GF-D8 (cell line): ENCODE measurements around the gene KCNJ10.
"Not testable (repeated sequence)": the region's sequence is repeated elsewhere in the genome, so short reads cannot be mapped to it uniquely, and the experiment has no call there.

ENCODE experiments used
- DNase-seq: peaks from one replicate; lab custom pipeline; 2025; lab: John Stamatoyannopoulos, UW

Gene KCNJ10

DNA sequence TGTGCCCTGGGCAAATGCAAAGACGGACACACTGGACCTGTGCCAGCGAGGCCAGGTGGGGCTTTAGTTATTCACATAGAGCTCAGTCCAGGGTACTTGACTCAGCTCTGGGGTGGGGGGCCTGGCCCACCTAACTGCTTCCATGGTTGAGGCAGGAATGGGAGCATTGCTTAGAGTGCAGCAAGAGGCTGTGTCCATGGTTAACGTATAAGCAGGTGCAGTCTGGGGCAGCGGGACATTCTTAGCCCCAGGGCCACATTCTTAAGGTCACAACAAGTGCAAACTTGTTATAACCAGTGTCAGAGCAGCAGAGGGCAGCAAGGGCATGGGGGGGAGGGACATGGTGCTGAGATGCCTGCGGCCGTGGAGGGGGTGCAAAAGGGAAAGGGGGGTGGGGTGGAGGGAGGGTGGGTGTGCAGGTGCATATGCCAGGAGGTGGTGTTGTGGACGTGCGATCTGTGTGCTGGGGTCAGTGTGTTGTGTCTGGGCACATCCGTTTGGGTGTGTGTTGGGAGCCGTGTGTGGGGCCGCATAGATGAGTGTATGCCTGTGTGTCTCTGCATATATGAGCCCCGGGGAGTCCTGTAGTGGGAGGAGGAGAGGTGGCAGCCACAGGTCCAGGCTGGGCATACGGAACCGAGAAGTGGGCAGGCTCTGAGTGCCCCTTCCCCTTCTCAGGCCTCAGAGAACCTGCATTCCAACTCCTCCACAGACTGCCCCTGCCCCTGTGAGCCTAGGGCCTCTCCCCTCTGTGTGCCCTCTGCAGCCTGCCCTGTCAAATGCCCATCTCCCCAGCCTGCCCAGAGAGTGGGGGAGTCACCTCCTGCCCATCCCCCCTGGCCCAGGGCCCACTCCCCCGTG is 8.4 kb downstream of the KCNJ10 start:
- no peak for DNase-seq

DNA sequence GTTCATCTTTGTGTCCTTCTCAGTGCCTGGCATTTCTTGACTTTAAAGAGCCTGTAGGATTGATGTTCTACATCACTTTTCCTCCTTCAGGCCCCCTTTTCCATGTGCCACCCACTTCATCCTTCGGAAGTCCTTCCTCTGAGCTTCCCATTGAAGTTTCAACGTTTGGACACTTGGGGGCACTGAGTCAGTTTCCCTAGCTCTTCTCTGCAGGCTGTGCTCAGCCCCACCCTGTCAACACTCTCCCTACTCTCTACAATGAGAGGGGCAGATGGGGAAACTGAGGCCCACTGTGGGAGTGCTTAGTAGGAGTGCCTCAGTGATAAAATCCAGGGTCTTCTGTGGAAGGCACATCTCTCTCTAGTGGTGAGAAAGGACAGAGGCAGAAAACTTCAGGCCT is 11.9 kb downstream of the KCNJ10 start:
- no peak for DNase-seq

DNA sequence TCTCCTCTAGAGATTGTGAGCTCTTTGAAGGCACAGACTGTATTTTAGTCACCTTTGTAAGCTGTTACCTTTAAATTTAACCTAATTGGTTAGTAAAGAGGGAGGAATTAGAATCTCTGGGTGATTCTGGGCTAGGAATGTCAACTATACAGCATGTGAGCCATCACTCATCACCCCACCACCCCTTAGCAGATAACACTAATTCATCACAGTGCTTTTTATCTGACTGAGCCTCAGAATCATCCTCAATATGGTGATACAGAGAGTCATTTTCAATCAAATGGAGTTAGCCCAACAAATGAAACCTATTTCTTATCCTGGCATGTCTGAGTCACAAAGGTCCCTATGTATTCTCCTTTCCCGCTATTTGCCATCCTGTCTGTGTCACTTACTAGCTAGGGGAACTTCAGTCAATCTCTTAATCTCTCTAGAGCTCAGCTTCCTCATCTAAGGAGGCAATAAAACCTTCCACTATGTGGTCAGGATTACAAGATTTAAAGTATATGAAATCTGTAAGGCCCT is 13.3 kb downstream of the KCNJ10 start:
- DNase-seq: no peak

DNA sequence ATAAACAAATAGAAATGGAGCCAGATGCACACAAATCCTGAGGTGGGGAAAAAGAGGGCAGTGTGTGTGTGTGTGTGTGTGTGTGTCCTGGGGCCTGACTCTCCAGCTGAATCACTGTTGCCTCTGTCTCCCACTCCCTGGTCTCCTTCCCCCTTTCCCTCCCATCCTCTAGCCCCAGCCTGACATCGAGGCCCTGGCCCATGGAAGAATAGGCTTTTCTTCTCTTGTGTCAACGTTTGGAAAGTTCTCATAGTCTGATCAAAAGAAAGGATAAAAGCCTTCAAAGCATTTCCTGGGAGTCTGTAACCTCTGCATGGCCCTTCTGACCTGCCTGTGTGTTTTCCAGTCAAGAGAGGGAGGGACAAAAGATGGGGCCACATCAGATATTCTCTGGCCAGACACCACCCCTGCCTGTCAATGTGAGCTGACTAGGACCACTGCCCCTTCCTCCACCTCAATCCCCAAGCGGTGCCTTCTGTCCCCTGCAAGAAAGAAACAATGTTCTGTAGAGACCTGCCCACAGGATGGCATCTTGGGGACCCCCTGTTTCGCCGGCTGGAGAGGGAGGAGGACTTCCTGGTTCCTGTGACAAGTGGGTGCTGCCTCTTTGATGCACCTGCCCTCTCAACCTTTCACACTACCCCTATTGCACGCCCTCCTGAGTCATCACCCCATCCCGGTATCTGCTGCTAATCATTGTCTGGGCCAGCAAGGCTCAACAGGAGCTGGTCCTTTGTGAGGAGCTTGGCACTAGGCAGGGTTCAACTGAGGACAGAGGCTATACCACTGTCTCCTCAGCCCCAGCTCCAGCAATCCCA is 16.2 kb downstream of the KCNJ10 start:
- DNase-seq: no peak

DNA sequence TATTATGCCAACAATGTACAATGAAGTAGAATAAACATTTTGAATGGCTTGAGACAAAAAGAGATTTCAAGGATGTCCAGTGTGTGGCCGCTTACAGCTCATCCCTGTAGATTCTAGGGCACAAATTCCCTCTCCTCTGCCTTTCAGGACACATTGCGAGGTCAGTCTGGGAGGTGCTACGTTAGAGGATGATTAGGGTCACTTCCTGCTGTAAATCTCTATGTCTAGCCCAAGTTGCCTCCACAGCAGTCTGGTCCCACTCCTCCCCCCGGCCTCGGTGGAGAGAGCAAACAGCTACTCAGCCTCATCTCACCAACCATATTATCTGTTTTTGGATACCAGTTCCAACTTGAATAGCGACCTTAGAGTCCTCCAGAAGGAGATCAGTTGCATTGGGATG is 17.0 kb downstream of the KCNJ10 start:
- no peak for DNase-seq

DNA sequence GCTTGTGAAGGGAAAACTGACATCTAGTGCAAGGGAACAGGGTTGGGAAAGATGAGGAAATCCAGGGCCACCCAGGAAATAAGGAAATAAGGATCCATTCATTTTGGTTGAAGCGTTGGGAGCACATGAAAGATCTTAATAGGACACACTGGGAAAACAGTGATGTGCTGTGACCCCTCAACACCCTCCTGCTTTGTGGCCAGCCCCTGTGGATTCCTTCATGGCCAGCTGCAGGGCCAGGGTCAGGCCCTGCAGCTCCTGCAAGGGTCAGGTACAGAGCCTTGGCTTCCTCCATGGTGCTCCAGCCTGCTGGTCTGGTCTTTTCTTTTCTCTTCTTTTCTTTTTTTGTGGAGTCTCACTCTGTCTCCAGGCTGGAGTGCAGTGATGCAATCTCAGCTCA is 19.3 kb downstream of the KCNJ10 start:
- DNase-seq: no peak

DNA sequence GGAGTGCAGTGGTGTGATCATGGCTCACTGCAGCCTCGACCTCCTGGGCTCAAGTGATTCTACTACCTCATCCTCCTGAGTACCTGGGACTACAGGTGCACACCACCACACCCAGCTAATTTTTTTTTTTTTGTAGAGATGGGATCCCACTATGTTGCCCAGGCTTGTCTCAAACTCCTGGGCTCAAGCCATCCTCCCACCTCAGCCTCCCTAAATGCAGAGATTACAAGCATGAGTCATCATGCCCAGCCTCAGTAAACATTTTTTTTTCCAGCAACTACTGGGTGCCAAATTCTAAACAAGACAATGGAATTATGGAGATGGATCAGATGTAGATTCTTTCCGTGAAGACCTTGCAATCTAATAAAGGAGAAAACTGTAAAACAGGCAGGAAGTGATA is 19.8 kb downstream of the KCNJ10 start:
- not testable (repeated sequence) for DNase-seq

DNA sequence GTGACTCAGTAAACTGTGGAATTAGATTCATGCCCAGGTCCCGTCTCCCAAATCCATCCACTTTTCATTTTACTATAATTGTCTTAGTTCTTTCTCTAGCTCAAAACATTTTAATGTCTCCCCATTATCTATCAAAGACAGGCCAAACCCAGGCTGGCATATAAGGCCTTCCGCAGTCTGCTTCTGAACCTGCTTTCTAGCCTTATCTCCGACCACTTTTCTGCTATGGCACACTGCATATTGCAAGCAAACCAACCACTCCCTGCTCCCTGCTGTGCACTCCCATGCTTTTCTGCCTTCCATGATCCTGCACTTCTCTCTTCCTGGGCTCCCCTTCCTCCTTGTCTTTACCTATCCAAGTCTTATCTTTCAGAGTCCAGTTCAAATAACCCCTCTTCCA is 20.9 kb downstream of the KCNJ10 start:
- DNase-seq: no peak

DNA sequence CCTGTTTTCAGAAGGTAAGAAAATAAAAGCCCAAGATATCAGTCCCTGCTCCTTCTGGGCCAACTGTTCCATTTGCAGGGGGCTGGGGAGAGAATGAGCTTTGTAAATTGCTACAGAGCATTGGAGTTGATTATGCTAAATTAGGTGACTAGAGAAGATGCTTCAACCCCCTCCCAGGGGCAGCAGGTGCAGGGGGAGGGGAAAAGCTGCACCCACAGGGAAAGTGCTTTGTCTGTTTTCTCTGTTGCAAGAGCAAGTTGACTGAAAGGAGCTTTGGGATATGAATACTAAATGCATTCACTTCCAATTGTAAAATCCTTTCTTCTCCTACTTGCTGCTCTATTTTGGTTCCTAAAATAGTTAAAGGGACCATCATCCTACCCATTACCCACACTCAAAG is 21.6 kb downstream of the KCNJ10 start:
- no peak for DNase-seq

DNA sequence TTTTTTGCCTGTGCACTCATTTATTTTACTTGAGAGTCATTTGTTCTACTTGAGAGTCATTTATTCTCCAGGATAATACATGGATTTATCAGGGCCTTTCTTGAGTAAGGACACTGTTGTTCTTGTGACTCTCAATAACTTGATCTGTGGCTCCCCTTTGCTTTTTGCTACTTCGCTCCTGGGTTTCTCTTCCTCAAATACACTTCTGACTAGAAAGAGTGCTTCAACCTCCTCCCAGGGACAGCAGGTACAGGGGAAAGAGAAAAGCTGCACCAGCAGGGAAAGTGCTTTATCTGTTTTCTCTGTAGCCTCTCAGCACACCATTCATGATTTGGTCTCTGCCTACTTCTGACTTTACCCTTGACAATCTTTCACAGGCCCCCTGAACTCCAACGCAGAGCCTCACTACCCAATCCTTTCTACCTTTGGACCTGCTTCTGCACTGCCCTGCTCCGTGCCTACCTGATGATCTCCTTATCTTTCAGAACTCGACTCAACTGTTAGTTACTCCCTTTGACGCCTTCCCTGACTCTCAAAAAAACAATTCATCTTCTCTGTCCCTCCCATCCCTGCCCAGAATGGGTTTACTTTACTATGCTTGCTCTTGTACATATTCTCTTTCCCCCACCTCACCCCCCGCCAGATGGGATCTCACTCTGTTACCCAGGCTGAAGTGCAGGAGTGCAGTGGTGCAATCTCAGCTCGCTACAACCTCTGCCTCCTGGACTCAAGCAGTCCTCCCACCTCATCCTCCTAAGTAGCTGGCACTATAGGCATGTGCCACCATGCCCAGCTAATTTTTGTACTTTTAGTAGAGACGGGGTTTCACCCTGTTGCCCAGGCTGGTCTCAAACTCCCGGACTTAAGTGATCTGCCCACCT is 22.6 kb downstream of the KCNJ10 start:
- no peak for DNase-seq

DNA sequence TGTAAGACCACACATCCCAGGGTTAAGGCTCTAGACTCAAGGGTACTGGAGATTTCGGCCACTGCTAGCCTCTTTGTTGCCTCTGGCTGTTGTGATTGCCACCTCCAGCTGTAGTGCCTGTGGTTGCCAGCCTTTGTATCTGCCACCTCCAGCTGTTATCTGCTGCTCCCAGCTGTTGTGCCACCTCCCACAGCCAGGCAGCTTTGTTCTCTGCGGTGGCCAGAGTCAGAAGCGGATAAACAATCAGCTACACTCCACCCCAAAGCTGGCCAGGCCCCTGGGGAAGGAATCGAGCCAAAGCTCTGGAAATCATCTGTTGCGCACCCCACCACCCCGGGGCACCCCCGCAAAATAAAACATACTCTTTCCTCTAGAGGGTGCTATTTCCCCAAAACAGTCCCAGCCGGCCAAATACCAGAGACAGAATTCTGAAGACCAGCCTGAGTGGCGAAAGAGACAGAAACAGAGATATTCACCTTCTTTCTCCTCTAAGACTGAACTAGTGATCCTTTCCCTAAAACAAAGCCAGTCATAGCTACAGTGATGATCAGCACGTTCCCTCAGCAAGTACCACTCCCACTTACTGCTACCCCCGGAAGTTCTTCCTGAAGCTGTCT is 23.4 kb downstream of the KCNJ10 start:
- DNase-seq: peak; percentile 25

DNA sequence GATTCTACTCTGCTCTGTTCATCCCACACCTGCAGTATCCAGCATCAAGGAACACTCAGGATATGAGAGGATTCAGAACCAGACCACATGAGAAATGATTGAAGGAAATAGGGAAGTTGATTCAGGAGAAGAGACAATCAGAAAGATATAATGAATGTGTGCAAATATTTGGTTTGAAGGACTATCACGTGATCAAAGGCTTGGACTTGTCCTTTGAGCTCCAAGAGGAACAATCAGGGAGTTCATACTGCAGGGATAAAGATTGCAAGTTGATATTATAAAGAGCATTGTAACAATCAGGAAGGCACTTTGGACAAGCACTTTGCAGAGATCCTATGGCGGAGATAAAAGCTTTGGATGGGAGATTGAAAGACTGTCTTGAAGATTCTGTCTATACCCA is 24.3 kb downstream of the KCNJ10 start:
- DNase-seq: no peak

DNA sequence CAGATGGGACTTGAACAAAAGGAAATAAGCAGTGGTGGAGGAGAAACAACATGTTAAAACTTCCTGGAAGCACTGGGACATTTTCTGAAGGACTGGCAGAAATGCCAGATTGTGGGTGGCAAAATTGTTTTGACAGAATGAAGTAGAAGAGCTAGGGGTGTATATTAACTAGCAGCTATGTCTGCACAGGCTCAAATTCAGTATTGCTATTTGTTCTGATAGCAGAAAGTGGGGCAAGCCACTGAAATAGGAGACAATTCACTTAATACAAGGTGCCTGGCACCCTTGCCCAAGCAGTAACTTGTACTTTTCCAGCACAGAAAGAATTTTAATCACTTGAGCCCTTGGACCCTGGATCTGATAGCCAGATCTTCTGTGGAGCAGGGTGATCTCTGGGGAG is 26.4 kb downstream of the KCNJ10 start:
- no peak for DNase-seq

DNA sequence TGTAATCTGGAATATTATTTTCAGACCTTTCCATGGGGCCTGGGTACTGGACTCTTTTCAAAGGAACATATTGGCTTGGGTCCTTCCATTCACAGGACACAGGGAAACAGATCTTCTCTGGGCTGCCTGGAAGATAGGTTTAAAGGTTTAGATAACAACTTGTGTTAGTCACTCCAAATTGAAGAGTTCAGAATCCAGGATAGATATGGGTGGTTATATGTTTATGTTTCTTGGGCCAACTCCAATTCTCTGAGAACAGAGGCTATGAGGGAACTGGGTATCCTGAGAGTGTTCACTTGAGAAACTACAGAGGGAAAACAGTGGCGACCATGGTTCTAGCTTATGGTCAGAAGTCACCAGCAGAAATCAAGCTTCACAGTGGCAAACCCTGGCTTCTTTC is 29.5 kb downstream of the KCNJ10 start:
- no peak for DNase-seq

DNA sequence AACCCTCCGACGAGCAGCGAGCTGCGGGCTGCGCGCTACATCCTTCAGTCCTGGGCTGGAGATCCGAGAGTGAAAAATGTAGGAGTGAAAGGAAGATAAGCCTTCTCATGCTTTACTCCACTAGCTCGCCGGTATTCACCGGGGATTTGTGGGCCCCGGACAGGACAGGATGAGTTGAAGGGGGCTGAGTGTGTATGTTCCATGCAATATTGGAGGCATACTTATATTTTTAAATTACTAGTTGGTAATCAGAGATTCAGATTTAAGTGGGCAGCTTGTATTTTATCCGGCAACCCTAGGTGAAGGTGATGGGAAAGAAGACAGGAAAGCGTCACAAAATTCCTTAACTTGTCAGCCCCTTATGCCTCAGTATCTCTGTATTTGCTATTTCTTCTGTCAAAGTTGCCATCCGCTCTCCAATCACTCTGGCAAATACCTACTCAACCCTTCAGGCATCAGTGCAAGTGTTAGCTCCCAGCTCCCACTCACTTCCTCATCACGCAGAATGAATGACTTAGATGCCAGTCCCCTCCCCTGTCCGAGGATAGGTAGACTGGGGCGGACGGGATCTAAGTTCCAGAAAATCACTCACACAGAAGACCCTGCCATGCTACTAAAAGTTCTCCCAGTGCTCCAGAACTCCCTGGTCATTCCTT is 37.7 kb downstream of the KCNJ10 start:
- DNase-seq: no peak

DNA sequence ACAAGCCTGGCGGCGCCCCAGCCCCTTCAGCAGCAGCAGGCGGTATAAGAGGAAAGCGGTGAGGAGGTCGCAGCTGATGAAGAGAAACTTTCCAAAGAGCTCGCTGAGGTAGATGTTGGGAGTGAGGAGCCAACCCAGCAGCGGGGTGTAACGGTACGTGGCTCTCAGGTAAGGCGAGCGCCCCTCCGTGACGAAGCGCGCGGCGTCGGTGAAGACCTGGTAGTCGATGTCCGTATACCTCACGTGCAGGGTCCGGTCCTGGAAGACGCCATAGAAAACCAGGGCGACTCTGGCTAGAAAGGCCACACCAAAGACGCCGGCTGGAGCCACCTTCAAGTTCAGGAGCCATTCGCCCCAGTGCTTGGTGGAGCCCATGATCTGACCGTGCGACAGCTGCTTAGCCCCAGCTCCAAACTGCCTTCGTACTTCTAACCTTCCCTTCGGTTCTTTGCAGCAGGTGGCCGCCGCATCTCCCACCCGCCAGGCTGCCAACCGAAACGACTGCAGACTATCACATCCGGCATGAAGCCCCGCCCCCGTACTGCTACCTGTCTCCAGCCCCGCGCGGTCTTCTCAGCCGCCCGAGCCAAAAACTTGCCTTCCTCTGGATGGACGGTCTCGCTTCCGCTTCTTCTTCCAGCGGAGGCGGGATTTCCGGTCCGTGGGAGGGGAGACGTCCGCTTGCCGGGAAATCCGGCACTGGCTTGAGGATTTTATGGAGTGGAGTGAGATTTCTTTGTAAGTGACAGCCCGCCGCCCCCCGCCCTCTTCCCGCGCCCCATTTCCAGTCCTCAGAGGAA is 38.4 kb downstream of the KCNJ10 start, which contains the start of gene PIGM:
Gene PIGM, minus strand, starts transcription at position 626 of the 800 bp plus-strand sequence. Its CDS starts 251 bp downstream, at position 375.
- DNase-seq: peak; percentile 71

DNA sequence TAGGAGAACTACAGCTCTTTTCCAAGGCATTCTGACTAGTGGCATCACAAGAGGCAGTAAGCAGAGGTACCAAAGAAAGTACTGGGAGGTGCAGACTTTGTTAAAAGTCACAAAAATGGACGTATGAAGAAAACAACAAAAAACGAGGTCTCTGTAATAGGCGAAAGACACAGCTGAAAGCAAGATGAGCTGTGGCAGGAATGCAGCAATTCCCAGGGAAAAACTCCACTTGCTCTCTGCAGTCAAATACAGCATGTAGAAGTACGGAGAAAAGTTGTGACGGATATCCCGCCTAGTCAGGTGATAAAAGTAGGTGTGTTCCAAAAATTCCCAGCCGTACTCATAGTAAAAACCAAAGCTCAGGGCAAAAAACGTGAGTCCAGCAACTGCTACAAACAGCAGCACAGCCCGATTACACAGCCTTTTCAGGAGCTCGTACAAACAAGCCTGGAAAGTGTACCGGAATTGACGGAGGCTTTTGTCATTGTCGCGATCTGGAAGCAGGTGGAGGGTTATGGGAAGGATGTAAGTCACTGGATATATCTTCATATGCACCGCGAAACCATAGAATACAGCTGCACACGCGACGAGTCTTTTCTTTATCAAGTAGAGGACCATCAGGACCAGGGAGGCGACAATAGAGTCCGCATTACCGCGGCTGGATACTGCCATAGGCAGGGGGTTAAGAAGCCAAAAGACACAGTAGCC is 39.1 kb downstream of the KCNJ10 start:
- no peak for DNase-seq

DNA sequence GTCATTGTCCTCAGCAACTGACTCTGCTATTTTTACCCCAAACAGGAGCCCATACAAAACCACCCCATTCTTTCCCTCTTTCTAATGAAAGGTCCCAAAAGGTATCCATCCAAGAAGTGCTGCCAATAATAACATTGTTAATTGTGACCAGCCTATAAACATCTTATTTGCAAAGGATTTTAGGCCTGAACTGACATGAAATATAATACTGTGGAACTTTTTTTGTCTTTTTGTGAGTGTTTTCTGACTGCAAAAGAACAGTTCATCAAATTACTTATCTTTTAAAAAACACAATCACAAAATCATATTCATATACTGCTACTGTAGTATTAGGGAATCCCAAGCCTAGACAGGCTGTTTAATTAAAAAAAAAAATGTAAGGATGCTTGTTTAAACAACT is 41.5 kb downstream of the KCNJ10 start:
- no peak for DNase-seq

DNA sequence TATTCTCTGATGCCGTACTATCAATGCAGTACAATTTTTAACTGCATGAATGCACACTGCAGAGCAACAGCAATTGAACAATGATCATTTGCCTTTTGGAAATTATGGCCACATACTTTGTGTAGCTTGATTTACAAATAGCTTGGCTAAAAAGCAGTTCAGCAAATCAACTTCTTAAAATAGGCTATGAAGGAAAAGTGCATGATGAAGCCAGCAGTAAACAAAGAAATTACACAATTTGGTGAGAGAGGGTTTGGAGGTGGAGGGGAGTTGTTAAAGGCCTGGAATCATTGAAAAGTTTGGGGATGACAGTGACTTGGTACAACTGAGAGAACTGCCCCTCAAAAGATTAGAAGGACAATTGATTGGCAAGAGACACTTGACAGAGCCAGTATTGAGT is 44.6 kb downstream of the KCNJ10 start:
- no peak for DNase-seq
